T-helper 2 cell treated with Interferon-gamma antibody and Interleukin-4, amounts not matched to agents 5 μg/mL and 100 μg/mL, for 36 hours (primary cell): ENCODE results near the gene P4HA3.

Experiments
- DNase-seq: peaks from one replicate; pipeline ENCODE4 v3.0.0; 2021; ENCODE audit warnings: low spot score
- H3K27ac Mint-ChIP-seq: one replicate; pipeline ENCODE4 v1.8.0; 2021; ENCODE audit warnings: mild to moderate bottlenecking, mixed read lengths
- H3K27me3 Mint-ChIP-seq: one replicate; pipeline ENCODE4 v1.8.0; 2021; ENCODE audit warnings: low read depth, mixed read lengths
- H3K36me3 Mint-ChIP-seq: one replicate; pipeline ENCODE4 v1.8.0; 2021; ENCODE audit warnings: low read depth, mixed read lengths
- H3K4me1 Mint-ChIP-seq: one replicate; pipeline ENCODE4 v1.8.0; 2021; ENCODE audit warnings: low read depth, mixed read lengths
- H3K4me3 Mint-ChIP-seq: one replicate; pipeline ENCODE4 v1.8.0; 2022; ENCODE audit warnings: mild to moderate bottlenecking, moderate library complexity, mixed read lengths
- H3K9me3 Mint-ChIP-seq: one replicate; pipeline ENCODE4 v1.8.0; 2021; ENCODE audit warnings: mixed read lengths

Gene P4HA3

DNA sequence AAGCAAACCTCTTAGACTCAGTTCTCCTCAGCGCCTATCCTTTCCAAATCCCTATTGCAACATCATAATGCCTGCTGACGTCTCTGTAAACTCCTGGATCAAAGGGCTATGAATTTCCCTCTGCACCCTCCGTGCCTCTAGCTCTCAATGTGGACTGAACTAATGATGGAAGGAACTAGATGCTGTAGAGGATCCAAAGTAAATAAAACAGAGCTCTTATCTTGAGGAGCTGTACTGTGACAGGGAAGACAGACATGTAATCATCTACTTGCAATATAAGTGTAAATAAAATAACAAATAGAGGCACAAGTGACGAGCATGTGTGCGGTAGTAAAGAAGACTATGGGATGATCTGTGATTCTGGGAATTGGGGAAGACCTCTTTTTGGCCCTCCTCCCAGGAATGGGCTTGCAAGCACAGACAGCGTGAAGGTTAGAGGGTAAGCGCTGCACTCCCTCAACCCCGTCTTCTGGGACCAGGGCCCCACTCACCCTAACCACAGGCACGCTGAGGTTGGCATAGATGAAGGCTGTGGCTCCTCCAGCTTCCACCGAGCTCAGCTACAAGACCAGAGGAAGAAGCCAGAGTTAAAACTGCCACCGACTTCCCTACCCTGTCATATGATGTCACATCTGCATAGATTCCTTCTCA, 42.2 kb downstream of the P4HA3 start:
- no peaks in the 10 kb centered on the region for H3K9me3 Mint-ChIP-seq
- peaks cover 8% of the 10 kb centered on the region for H3K4me1 Mint-ChIP-seq
- H3K27me3 Mint-ChIP-seq: peaks cover 16% of the 10 kb centered on the region
- no peaks in the 10 kb centered on the region for H3K36me3 Mint-ChIP-seq
- no peak overlapping the region for H3K27ac Mint-ChIP-seq
- no peak for DNase-seq
- no peak overlapping the region for H3K4me3 Mint-ChIP-seq

DNA sequence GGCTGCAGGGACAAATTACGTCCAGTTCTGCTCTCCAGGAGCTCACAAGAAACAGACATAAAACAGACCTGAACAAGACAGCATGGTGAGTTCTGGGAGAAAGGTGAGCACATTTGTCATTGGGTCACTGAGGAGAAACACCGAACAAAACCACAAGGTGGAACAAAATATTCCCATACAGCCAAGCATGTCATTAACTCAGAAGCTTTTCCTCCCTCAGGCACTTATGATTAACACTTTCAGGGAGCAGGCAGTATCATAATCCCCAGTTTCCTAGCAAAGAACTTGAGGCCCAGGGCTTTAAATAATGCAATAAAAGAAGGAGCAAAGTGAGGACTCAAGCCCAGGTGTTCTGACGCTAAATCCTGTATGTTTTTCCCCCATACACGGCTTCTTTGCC, 43.0 kb downstream of the P4HA3 start:
- Mint-ChIP-seq H3K27ac (no peak overlapping the region), H3K36me3 (no peaks in the 10 kb centered on the region), H3K9me3 (no peaks in the 10 kb centered on the region), H3K4me1 (peaks cover 8% of the 10 kb centered on the region), H3K27me3 (peaks cover 13% of the 10 kb centered on the region), H3K4me3 (no peak overlapping the region)
- no peak for DNase-seq

DNA sequence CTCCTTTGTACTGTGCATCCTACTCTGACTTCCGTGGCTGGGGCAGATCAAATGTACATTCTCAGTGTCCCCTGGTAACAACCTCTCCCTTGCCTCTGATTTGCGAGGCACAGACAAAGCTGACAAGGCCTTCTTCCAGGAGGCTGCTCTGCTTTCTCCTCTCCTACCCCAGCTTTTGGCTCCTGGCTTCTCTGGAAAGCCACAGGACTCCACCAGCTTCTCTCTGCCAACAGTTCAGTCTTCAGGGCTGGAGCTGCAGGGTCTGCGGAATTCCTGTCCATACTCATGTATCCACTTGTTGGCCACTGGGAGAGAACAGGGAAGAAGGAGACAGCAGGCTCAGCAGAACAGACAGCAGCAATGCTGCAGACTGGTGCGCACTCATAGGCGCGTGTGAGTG, 44.4 kb downstream of the P4HA3 start:
- H3K27me3 Mint-ChIP-seq: peaks cover 11% of the 10 kb centered on the region
- H3K27ac Mint-ChIP-seq: no peak overlapping the region
- peaks cover 8% of the 10 kb centered on the region for H3K4me1 Mint-ChIP-seq

DNA sequence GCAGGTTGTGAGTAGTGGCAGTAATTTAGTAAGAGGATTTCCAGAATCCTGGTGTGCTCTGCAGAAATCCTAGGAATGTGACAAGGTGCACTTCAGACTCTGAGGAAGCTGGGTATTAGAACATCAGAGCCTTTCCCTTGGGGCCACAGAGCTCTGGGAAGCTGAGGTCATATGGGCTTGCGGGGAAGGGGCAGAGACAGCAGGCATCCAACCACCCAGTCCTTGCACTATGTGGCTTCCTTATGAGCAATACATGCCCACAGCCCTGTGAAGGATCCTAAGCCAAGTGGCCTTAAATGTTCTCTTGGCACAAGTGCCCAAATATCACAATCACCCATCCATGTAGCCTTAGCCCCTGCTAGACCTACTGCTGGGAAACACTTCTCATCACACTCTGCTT, 46.2 kb downstream of the P4HA3 start:
- no peaks in the 10 kb centered on the region for H3K9me3 Mint-ChIP-seq
- no peak overlapping the region for H3K4me3 Mint-ChIP-seq
- DNase-seq: no peak
- no peak overlapping the region for H3K27ac Mint-ChIP-seq
- peaks cover 9% of the 10 kb centered on the region for H3K27me3 Mint-ChIP-seq
- peaks cover 8% of the 10 kb centered on the region for H3K4me1 Mint-ChIP-seq
- H3K36me3 Mint-ChIP-seq: no peaks in the 10 kb centered on the region

More for the DNA sequence above, 44.4 kb downstream of the P4HA3 start:
- no peaks in the 10 kb centered on the region for H3K9me3 Mint-ChIP-seq
- H3K36me3 Mint-ChIP-seq: no peaks in the 10 kb centered on the region
- H3K4me3 Mint-ChIP-seq: no peak overlapping the region
- DNase-seq: no peak

DNA sequence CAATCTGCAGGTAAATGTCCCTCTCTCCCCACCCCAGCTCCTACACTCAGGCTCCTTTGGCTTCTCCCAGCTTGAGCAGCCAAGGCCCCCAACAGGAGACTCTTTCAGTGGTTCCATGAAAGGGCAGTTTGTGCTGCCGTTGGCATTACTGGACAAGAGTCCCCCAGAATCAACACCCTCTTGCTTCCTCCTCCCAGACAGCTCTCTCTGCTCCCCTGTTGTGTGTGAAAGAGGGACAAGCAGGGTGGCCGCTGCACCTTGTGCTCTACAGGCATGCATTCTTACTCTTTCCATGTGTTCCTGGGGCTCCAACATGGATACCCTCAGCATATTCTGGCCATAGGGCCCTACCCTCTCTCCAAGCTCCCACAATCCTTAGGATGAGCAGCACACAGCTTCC, 48.7 kb downstream of the P4HA3 start:
- no peak for DNase-seq
- Mint-ChIP-seq H3K36me3 (no peaks in the 10 kb centered on the region), H3K27ac (no peak overlapping the region), H3K4me3 (no peak overlapping the region), H3K9me3 (no peaks in the 10 kb centered on the region), H3K27me3 (peaks cover 5% of the 10 kb centered on the region), H3K4me1 (no peaks in the 10 kb centered on the region)

DNA sequence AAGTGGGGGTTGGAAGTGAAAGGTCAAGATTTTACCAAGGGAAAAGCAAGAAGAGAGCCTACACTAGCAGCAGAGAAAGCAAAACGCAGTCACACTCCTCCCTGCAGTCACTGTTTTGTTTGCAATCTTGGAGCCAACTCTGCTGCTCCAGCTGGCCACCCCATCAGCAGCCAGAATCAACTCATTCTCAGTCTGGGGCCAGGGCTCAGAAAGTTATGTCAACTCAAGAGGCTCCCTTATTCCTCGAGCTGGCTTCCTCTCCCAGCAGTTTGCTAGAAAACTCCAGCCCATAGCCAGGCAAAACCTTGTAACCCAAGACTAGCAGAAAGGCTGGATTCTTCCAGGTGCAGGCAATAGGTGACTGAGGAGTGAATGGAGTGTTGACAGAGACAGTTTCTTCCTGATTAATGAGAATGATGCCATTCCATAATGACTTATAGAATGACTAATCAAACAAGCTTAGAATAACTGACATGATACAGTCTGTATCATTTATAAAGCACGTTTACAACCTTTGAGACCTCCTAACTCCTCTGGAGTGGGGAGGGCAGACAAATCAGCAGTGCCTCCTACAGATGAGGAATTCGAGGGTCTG, 53.4 kb downstream of the P4HA3 start:
- DNase-seq: no peak
- Mint-ChIP-seq H3K27me3 (peaks cover 5% of the 10 kb centered on the region), H3K4me3 (no peak overlapping the region), H3K9me3 (no peaks in the 10 kb centered on the region), H3K27ac (no peak overlapping the region), H3K36me3 (peaks cover 7% of the 10 kb centered on the region), H3K4me1 (peaks cover 3% of the 10 kb centered on the region)

DNA sequence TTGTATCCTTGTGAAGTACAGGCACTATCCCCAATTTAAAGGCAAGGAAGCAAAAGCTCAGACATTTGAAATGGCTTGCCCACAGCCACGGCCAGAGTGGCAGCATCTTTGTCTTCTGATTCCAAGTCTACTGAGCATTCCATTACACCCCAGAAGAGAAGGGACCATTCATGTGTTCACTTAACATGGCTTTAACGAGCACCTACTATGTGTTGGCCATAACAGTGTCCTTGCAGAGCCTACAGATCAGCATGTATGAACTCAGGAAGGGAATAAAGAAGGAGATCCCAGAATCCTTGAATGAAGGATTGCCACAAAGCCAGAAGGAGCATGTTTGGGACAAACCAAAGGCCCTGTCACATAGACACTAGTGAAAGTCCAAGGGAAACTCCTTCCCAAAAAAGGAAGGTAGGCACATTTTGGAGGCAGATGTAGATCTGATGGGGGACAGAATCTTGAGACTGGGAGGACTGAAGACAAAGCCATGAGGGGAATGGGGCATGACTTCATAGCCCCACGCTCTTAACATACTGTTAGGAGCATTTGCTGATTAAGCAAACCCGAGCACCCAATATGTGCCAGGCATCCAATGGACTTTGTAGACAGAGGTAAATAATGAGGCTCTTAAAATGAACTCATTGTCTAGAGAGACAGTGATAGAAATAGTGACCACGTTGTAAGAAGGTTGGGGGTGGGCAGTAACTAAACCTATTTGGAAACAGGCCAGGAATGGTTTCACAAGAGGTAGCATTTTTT, 54.9 kb downstream of the P4HA3 start:
- H3K36me3 Mint-ChIP-seq: peaks cover 7% of the 10 kb centered on the region

DNA sequence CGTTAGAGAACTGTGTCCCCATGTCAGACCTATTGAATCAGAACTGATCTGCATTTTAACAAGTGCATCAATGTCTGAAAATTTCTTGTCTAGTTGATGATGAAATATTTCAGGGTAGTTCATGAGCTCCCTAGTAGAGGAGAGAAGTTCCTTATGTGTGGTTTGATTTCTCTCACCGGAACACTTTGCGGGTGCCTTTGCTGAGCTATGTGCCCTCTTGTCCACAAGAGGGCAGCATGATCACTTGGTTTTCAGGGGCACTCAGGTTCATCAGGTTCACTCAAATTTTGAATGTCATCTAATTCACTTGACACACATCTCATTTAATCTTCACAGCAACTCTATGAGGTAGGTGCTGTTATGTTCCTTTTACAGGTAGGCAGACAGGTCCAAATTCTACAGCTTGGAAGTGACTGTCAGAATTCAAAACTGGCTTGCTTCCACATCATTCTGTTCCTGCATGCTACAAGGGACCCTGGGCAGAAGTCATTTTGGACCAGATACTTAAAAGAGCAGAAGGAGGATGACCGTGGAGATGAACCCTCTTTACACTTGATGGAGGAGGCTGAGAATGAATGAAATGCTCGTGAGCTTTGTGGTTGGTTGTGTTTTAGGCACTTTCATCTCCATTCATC, 55.6 kb downstream of the P4HA3 start:
- Mint-ChIP-seq H3K27me3 (no peaks in the 10 kb centered on the region), H3K27ac (peak overlapping the region; percentile 13), H3K9me3 (no peaks in the 10 kb centered on the region), H3K4me1 (peaks cover 3% of the 10 kb centered on the region), H3K4me3 (no peak overlapping the region), H3K36me3 (peaks cover 7% of the 10 kb centered on the region)
- DNase-seq: peak; percentile 40

More for the DNA sequence above, 54.9 kb downstream of the P4HA3 start:
- H3K27ac Mint-ChIP-seq: no peak overlapping the region
- no peaks in the 10 kb centered on the region for H3K9me3 Mint-ChIP-seq
- H3K4me3 Mint-ChIP-seq: no peak overlapping the region
- peaks cover 3% of the 10 kb centered on the region for H3K4me1 Mint-ChIP-seq
- H3K27me3 Mint-ChIP-seq: no peaks in the 10 kb centered on the region
- DNase-seq: no peak

DNA sequence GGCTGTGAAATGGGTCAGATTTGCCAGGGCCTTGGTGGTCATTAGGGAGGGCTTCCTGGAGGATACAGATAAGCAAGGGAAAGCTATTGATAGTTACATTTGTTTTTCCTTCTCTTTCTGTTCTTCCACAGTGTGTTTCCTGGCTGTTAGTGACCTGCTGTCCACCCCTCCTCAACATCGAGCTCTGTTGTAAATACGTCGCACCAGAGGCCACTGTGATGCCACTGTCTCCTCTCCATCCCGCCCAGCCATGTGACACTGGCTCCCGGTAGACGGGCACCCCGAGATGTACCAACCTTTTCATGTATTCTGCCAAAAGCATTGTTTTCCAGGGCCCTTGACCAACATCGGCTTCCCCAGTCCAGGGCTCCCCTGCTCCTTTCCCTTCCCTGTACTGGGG, 58.1 kb downstream of the P4HA3 start:
- Mint-ChIP-seq H3K36me3 (peaks cover 7% of the 10 kb centered on the region), H3K27ac (no peak overlapping the region), H3K27me3 (no peaks in the 10 kb centered on the region), H3K9me3 (no peaks in the 10 kb centered on the region), H3K4me3 (no peak overlapping the region), H3K4me1 (peaks cover 3% of the 10 kb centered on the region)
- no peak for DNase-seq

DNA sequence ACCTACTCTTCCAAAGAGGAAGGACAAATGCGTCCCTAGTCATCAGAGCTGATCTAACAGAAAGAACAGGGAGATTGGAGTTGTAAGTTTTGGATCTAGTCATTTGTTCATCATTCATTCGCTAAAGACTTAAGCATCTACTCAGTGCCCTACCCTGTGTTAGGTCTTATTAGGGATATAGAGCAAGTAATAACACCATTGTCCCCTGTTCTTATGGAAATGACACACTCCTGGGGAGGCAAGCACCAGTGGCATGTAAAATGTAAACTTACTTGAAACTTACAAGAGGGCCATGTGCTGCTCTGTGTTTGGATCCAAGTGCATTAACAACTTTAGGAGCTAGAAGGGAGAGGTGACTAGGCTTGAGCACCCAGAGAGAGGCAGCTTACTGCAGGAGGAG, 61.9 kb downstream of the P4HA3 start:
- Mint-ChIP-seq H3K4me3 (no peak overlapping the region), H3K4me1 (no peaks in the 10 kb centered on the region), H3K36me3 (peaks cover 8% of the 10 kb centered on the region), H3K27me3 (no peaks in the 10 kb centered on the region), H3K27ac (no peak overlapping the region), H3K9me3 (no peaks in the 10 kb centered on the region)
- DNase-seq: no peak

DNA sequence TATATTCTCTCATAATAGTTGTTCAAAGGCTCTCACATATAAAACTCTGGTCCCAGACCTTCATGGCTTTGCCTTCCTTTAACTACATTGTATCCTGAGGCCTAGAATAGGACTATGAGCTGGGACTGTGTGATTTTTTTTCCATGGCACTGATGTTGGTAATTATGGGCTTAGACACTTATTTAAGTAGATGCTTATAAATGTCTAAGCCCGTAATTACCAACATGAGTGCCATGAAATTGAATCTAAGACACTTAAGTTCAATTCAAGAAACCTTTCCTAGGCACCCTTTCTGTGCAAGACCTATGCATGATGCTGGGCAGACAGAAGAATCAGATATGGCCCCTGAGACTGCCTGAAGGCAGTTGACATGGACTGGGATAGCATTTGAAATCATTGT, 63.0 kb downstream of the P4HA3 start:
- no peak overlapping the region for H3K27ac Mint-ChIP-seq
- no peaks in the 10 kb centered on the region for H3K4me1 Mint-ChIP-seq
- H3K4me3 Mint-ChIP-seq: no peak overlapping the region
- peaks cover 3% of the 10 kb centered on the region for H3K36me3 Mint-ChIP-seq
- H3K9me3 Mint-ChIP-seq: no peaks in the 10 kb centered on the region
- DNase-seq: no peak
- no peaks in the 10 kb centered on the region for H3K27me3 Mint-ChIP-seq

DNA sequence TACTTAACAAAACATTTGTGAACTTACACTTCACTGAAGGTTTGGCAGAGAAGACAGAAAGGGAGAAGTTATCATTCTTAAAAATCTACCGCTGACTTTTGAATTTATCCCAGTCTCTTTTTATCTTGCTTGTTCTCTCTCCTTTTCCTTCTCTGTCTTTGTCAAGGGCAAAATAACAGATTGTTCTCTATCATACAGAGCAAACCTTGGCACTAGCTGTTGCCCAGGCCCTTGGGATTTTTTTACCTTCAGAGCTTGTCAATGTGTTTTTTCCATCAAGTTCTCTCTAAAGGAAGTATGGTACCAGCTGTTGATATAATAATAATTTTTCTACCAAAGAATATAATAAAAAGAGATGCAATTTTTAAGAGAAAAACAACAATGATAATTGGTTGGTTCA, 73.2 kb downstream of the P4HA3 start:
- no peaks in the 10 kb centered on the region for H3K9me3 Mint-ChIP-seq
- peaks cover 31% of the 10 kb centered on the region for H3K36me3 Mint-ChIP-seq
- DNase-seq: no peak
- H3K27me3 Mint-ChIP-seq: no peaks in the 10 kb centered on the region
- H3K4me1 Mint-ChIP-seq: peaks cover 5% of the 10 kb centered on the region
- H3K4me3 Mint-ChIP-seq: no peak overlapping the region
- no peak overlapping the region for H3K27ac Mint-ChIP-seq

DNA sequence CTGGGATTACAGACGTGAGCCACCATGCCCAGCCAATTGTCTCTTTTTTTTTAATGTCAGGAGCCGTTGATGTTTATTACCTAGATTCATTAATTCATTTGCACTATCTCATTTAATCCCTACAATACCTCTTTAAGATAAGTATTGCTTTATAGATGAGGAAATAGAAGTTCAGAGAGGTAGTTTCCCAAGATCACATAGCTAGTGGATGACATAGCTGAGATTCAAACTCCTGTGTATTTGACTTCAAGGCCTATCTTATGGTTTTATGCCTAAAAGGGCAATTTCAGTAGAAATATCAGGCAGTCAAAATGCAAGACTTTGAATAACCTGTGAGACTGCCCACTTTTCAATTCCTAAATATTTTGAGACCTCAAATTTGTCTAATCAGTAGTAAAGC, 73.9 kb downstream of the P4HA3 start:
- no peak for DNase-seq
- no peaks in the 10 kb centered on the region for H3K27me3 Mint-ChIP-seq
- H3K36me3 Mint-ChIP-seq: peaks cover 31% of the 10 kb centered on the region
- H3K4me3 Mint-ChIP-seq: no peak overlapping the region
- H3K27ac Mint-ChIP-seq: no peak overlapping the region
- H3K9me3 Mint-ChIP-seq: no peaks in the 10 kb centered on the region
- H3K4me1 Mint-ChIP-seq: peaks cover 5% of the 10 kb centered on the region

DNA sequence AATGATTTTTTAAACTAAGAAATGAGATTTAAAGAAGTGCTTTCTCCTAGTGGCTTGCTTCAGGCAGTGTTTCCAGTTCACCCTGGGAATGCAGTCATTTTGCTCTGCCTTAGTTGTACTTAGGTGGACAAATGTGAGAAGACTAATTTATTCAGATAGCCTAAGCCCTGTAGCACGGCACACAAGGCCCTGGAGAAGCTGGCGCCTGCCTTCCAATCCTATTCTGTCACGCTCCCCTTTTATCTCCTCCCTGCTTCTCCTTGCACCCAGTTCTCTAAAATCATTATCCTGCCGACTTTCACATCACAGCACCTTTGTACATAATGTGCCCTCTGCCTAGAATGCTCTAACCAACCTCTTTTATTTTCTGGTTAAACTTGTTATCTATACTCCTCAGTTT, 76.3 kb downstream of the P4HA3 start:
- DNase-seq: no peak
- H3K27me3 Mint-ChIP-seq: no peaks in the 10 kb centered on the region
- H3K9me3 Mint-ChIP-seq: no peaks in the 10 kb centered on the region
- H3K36me3 Mint-ChIP-seq: peaks cover 31% of the 10 kb centered on the region
- no peak overlapping the region for H3K27ac Mint-ChIP-seq
- H3K4me3 Mint-ChIP-seq: no peak overlapping the region
- peaks cover 11% of the 10 kb centered on the region for H3K4me1 Mint-ChIP-seq
